Naive B cell (primary cell): Measurements from ENCODE around the gene SPTLC2. TPM values are rescaled to one million over a fixed set of nuclear protein-coding genes. Genes with fewer than 3 reads are reported as not detected.

Source experiments
- ATAC-seq, 2 donors: fragments of 150-1000 bp; cut with Tn5 transposase; 2 replicates each; pipeline ENCODE4 v1.10.0; 2021; ENCODE audit warnings: low read depth in 2 of 2, mild to moderate bottlenecking in 2 of 2, moderate library complexity in 2 of 2
- DNase-seq: peaks from one replicate; pipeline ENCODE4 v3.0.0; 2022
- H3K27ac Mint-ChIP-seq, 6 donors: one replicate each; pipeline ENCODE4 v1.8.0; 2020 to 2022; ENCODE audit warnings: mild to moderate bottlenecking in 6 of 6, mixed read lengths in 6 of 6, moderate library complexity in 5 of 6, inconsistent platforms in 2 of 6
- H3K27me3 Mint-ChIP-seq, 3 donors: one replicate each; pipeline ENCODE4 v1.8.0; 2021 to 2022; ENCODE audit warnings: mixed read lengths in 3 of 3, mild to moderate bottlenecking in 1 of 3
- H3K36me3 Mint-ChIP-seq, 2 donors: one replicate each; pipeline ENCODE4 v1.8.0; 2020 to 2022; ENCODE audit warnings: mixed read lengths in 2 of 2, inconsistent platforms in 1 of 2, mild to moderate bottlenecking in 1 of 2
- H3K4me1 Mint-ChIP-seq, 3 donors: one replicate each; pipeline ENCODE4 v1.8.0; 2020 to 2022; ENCODE audit warnings: mixed read lengths in 3 of 3, inconsistent platforms in 1 of 3, mild to moderate bottlenecking in 1 of 3, moderate library complexity in 1 of 3
- H3K4me3 Mint-ChIP-seq, 8 donors: one replicate each; pipeline ENCODE4 v1.8.0; 2020 to 2022; ENCODE audit warnings: mild to moderate bottlenecking in 8 of 8, mixed read lengths in 8 of 8, moderate library complexity in 8 of 8, inconsistent platforms in 2 of 8
- H3K9me3 Mint-ChIP-seq, 7 donors: one replicate each; pipeline ENCODE4 v1.8.0; 2020 to 2022; ENCODE audit warnings: mixed read lengths in 7 of 7, mild to moderate bottlenecking in 5 of 7, inconsistent platforms in 2 of 7, moderate library complexity in 1 of 7
- polyA plus RNA-seq, 6 donors: library from polyadenylated mRNA; unstranded; fragments of 300-500 nt; fragmentation: Illumina TruSeq; gene quantifications; one replicate each; pipeline ENCODE4 v1.2.3, GENCODE V29; 2021; ENCODE audit warnings: low read depth in 6 of 6

The SPTLC2 gene
- polyA plus RNA-seq, 6 donors from 2014 or later = 2.1 to 37.2 (median 32.8) TPM

GRCh38 chr14:77615361-77616132 is 890 bp downstream of the SPTLC2 start:
- Mint-ChIP-seq H3K27me3 (no peaks in the 10 kb centered on the region), H3K9me3 (peaks cover 0 to 5% (median 0%) of the 10 kb centered on the region in 7 donors)
- no peak for DNase-seq

GRCh38 chr14:77613201-77613600 is 3.2 kb downstream of the SPTLC2 start:
- H3K9me3 Mint-ChIP-seq = no peaks in the 10 kb centered on the region

More at GRCh38 chr14:77615361-77616132, 890 bp downstream of the SPTLC2 start:
- peak overlapping the region; percentile 76 to 96 (median 90) for H3K27ac Mint-ChIP-seq
- H3K4me3 Mint-ChIP-seq = peak overlapping the region; percentile 83 to 98 (median 91)
- H3K36me3 Mint-ChIP-seq = no peaks in the 10 kb centered on the region
- H3K4me1 Mint-ChIP-seq = peaks cover 32 to 52% (median 38%) of the 10 kb centered on the region in 3 donors
- ATAC-seq = no peak

GRCh38 chr14:77612011-77612620 is 4.3 kb downstream of the SPTLC2 start:
- DNase-seq = no peak
- ATAC-seq = no peak
- Mint-ChIP-seq H3K4me1 (peaks cover 42 to 79% (median 59%) of the 10 kb centered on the region in 3 donors), H3K36me3 (no peaks in the 10 kb centered on the region), H3K27me3 (no peaks in the 10 kb centered on the region), H3K4me3 (peak overlapping the region in 3 of 8 donors; percentile 48 to 90 (median 83)), H3K27ac (peak overlapping the region in 5 of 6 donors; percentile 26 to 88 (median 49)), H3K9me3 (no peaks in the 10 kb centered on the region)

More at GRCh38 chr14:77613201-77613600, 3.2 kb downstream of the SPTLC2 start:
- ATAC-seq = no peak
- Mint-ChIP-seq H3K36me3 (no peaks in the 10 kb centered on the region), H3K27me3 (no peaks in the 10 kb centered on the region), H3K4me3 (peak overlapping the region in 6 of 8 donors; percentile 7 to 90 (median 50)), H3K27ac (peak overlapping the region in 2 of 6 donors; percentile 26 to 88), H3K4me1 (peaks cover 37 to 68% (median 52%) of the 10 kb centered on the region in 3 donors)
- DNase-seq = no peak

GRCh38 chr14:77610553-77610952 is 5.9 kb downstream of the SPTLC2 start:
- ATAC-seq = no peak
- peaks cover 43 to 86% (median 61%) of the 10 kb centered on the region in 3 donors for H3K4me1 Mint-ChIP-seq
- H3K36me3 Mint-ChIP-seq = no peaks in the 10 kb centered on the region
- no peaks in the 10 kb centered on the region for H3K27me3 Mint-ChIP-seq
- no peak overlapping the region for H3K27ac Mint-ChIP-seq
- DNase-seq = no peak
- no peaks in the 10 kb centered on the region for H3K9me3 Mint-ChIP-seq
- no peak overlapping the region for H3K4me3 Mint-ChIP-seq

- peak overlapping the region in 1 of 8 donors; percentile 55 for H3K4me3 Mint-ChIP-seq
- no peaks in the 10 kb centered on the region for H3K27me3 Mint-ChIP-seq
- ATAC-seq (no peak), DNase-seq (no peak)
- peaks cover 42 to 86% (median 61%) of the 10 kb centered on the region in 3 donors for H3K4me1 Mint-ChIP-seq
- H3K36me3 Mint-ChIP-seq = no peaks in the 10 kb centered on the region
- no peaks in the 10 kb centered on the region for H3K9me3 Mint-ChIP-seq
- H3K27ac Mint-ChIP-seq = no peak overlapping the region
Observed at GRCh38 chr14:77609922-77610321, 6.5 kb downstream of the SPTLC2 start.

GRCh38 chr14:77607741-77608302 is 8.6 kb downstream of the SPTLC2 start:
- ATAC-seq = peak; percentile 28 to 38
- peak overlapping the region; percentile 17 to 80 (median 56) for H3K4me3 Mint-ChIP-seq
- peak overlapping the region in 5 of 6 donors; percentile 16 to 89 (median 37) for H3K27ac Mint-ChIP-seq
- no peak for DNase-seq
- no peaks in the 10 kb centered on the region for H3K27me3 Mint-ChIP-seq
- H3K9me3 Mint-ChIP-seq = no peaks in the 10 kb centered on the region
- peaks cover 36 to 82% (median 52%) of the 10 kb centered on the region in 3 donors for H3K4me1 Mint-ChIP-seq
- no peaks in the 10 kb centered on the region for H3K36me3 Mint-ChIP-seq

- H3K9me3 Mint-ChIP-seq = no peaks in the 10 kb centered on the region
Observed at GRCh38 chr14:77605392-77605972, 11.0 kb downstream of the SPTLC2 start.

GRCh38 chr14:77603654-77604255 is 12.7 kb downstream of the SPTLC2 start:
- DNase-seq (no peak), ATAC-seq (peak; percentile 38 to 58)
- Mint-ChIP-seq H3K36me3 (no peaks in the 10 kb centered on the region), H3K4me1 (peaks cover 45 to 89% (median 65%) of the 10 kb centered on the region in 3 donors), H3K27ac (peak overlapping the region; percentile 8 to 92 (median 70)), H3K4me3 (peak overlapping the region in 7 of 8 donors; percentile 20 to 77 (median 46)), H3K27me3 (no peaks in the 10 kb centered on the region), H3K9me3 (no peaks in the 10 kb centered on the region)

More at GRCh38 chr14:77605392-77605972, 11.0 kb downstream of the SPTLC2 start:
- H3K27ac Mint-ChIP-seq = peak overlapping the region in 5 of 6 donors; percentile 41 to 79 (median 59)
- H3K4me3 Mint-ChIP-seq = peak overlapping the region in 1 of 8 donors; percentile 38
- ATAC-seq (no peak), DNase-seq (no peak)
- peaks cover 39 to 84% (median 61%) of the 10 kb centered on the region in 3 donors for H3K4me1 Mint-ChIP-seq
- H3K36me3 Mint-ChIP-seq = no peaks in the 10 kb centered on the region
- no peaks in the 10 kb centered on the region for H3K27me3 Mint-ChIP-seq

- H3K4me1 Mint-ChIP-seq = peaks cover 41 to 91% (median 63%) of the 10 kb centered on the region in 3 donors
- H3K27ac Mint-ChIP-seq = peak overlapping the region in 1 of 6 donors; percentile 54
- ATAC-seq (no peak), DNase-seq (no peak)
- no peaks in the 10 kb centered on the region for H3K9me3 Mint-ChIP-seq
- no peaks in the 10 kb centered on the region for H3K36me3 Mint-ChIP-seq
- H3K4me3 Mint-ChIP-seq = no peak overlapping the region
- H3K27me3 Mint-ChIP-seq = no peaks in the 10 kb centered on the region
Observed at GRCh38 chr14:77603031-77603430, 13.4 kb downstream of the SPTLC2 start.

GRCh38 chr14:77601846-77602619 is 14.4 kb downstream of the SPTLC2 start:
- peaks cover 38 to 91% (median 58%) of the 10 kb centered on the region in 3 donors for H3K4me1 Mint-ChIP-seq
- ATAC-seq (no peak), DNase-seq (no peak)
- H3K4me3 Mint-ChIP-seq = no peak overlapping the region
- no peaks in the 10 kb centered on the region for H3K36me3 Mint-ChIP-seq
- peak overlapping the region; percentile 67 to 95 (median 88) for H3K27ac Mint-ChIP-seq
- no peaks in the 10 kb centered on the region for H3K27me3 Mint-ChIP-seq
- H3K9me3 Mint-ChIP-seq = no peaks in the 10 kb centered on the region

GRCh38 chr14:77599889-77600288 is 16.5 kb downstream of the SPTLC2 start:
- ATAC-seq = no peak
- Mint-ChIP-seq H3K27me3 (no peaks in the 10 kb centered on the region), H3K9me3 (no peaks in the 10 kb centered on the region), H3K36me3 (peaks cover 0 to 6% of the 10 kb centered on the region in 2 donors), H3K4me1 (peaks cover 37 to 90% (median 57%) of the 10 kb centered on the region in 3 donors), H3K27ac (peak overlapping the region; percentile 73 to 94 (median 88)), H3K4me3 (peak overlapping the region in 2 of 8 donors; percentile 49 to 57)
- DNase-seq = no peak
